ENCODE data around the gene ALAS1. TPM values are rescaled to one million over a fixed set of nuclear protein-coding genes. Genes with fewer than 3 reads are reported as not detected.

ALAS1 gene
- total and polyA plus RNA-seq, 2 experiments from 2014 or later = 17.8 to 42.8 TPM

DNA sequence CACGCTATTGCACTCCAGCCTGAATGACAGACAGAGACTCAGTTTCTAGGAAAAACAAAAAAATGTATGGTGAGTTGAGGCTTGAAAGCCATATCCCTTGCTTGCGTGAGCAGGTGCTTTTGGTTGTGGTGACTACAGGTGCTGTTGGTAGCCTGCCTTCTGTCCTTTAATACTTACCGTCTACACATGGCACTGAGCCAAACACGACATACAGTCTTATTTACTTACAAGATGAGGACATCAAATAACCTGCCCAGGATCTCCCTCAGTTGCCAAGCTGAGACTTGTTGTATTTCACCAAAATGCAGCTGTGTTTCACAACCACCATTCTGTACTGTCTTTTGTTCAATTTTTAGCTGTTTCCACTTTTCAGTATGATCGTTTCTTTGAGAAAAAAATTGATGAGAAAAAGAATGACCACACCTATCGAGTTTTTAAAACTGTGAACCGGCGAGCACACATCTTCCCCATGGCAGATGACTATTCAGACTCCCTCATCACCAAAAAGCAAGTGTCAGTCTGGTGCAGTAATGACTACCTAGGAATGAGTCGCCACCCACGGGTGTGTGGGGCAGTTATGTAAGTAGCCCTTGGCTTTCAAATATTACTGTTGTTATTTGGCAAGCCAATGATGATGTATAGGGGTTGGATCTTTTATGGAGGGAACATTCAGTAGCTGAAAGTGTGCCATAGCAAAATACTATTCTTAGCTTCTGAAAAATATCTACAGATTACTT, 6.5 kb downstream of the ALAS1 start:
- no peak overlapping the region for H3K4me3 Mint-ChIP-seq

More for the DNA sequence above, 6.5 kb downstream of the ALAS1 start:
- H3K9me3 Mint-ChIP-seq = no peaks in the 10 kb centered on the region
- no peaks in the 10 kb centered on the region for H3K9me2 ChIP-seq (ENCODE audit: insufficient read depth)
- no peak overlapping the region for H3K4me3 ChIP-seq
- TF ChIP-seq, protein P1, sequence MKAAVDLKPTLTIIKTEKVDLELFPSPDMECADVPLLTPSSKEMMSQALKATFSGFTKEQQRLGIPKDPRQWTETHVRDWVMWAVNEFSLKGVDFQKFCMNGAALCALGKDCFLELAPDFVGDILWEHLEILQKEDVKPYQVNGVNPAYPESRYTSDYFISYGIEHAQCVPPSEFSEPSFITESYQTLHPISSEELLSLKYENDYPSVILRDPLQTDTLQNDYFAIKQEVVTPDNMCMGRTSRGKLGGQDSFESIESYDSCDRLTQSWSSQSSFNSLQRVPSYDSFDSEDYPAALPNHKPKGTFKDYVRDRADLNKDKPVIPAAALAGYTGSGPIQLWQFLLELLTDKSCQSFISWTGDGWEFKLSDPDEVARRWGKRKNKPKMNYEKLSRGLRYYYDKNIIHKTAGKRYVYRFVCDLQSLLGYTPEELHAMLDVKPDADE (IDR thresholded peaks at IDR 0.05) = no peak
- TF ChIP-seq ZNF331 (CRISPR knock-in tag; IDR thresholded peaks at IDR 0.05; ENCODE audit: low read depth) (no peak), EZH2phosphoT487 (IDR thresholded peaks at IDR 0.05; ENCODE audit: unreplicated experiment) (no peak), STAT1 (IDR thresholded peaks at IDR 0.05; ENCODE audit: unreplicated experiment) (no peak), JUNB (IDR thresholded peaks at IDR 0.05; ENCODE audit: unreplicated experiment) (no peak), ZNF114 (CRISPR knock-in tag; IDR thresholded peaks at IDR 0.05) (no peak), CREB1 (CRISPR knock-in tag; IDR thresholded peaks at IDR 0.05; ENCODE audit: low read depth) (no peak)
- TF ChIP-seq, protein P2, sequence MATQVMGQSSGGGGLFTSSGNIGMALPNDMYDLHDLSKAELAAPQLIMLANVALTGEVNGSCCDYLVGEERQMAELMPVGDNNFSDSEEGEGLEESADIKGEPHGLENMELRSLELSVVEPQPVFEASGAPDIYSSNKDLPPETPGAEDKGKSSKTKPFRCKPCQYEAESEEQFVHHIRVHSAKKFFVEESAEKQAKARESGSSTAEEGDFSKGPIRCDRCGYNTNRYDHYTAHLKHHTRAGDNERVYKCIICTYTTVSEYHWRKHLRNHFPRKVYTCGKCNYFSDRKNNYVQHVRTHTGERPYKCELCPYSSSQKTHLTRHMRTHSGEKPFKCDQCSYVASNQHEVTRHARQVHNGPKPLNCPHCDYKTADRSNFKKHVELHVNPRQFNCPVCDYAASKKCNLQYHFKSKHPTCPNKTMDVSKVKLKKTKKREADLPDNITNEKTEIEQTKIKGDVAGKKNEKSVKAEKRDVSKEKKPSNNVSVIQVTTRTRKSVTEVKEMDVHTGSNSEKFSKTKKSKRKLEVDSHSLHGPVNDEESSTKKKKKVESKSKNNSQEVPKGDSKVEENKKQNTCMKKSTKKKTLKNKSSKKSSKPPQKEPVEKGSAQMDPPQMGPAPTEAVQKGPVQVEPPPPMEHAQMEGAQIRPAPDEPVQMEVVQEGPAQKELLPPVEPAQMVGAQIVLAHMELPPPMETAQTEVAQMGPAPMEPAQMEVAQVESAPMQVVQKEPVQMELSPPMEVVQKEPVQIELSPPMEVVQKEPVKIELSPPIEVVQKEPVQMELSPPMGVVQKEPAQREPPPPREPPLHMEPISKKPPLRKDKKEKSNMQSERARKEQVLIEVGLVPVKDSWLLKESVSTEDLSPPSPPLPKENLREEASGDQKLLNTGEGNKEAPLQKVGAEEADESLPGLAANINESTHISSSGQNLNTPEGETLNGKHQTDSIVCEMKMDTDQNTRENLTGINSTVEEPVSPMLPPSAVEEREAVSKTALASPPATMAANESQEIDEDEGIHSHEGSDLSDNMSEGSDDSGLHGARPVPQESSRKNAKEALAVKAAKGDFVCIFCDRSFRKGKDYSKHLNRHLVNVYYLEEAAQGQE (IDR thresholded peaks at IDR 0.05; ENCODE audit: unreplicated experiment) = no peak
- TF ChIP-seq, protein P3, sequence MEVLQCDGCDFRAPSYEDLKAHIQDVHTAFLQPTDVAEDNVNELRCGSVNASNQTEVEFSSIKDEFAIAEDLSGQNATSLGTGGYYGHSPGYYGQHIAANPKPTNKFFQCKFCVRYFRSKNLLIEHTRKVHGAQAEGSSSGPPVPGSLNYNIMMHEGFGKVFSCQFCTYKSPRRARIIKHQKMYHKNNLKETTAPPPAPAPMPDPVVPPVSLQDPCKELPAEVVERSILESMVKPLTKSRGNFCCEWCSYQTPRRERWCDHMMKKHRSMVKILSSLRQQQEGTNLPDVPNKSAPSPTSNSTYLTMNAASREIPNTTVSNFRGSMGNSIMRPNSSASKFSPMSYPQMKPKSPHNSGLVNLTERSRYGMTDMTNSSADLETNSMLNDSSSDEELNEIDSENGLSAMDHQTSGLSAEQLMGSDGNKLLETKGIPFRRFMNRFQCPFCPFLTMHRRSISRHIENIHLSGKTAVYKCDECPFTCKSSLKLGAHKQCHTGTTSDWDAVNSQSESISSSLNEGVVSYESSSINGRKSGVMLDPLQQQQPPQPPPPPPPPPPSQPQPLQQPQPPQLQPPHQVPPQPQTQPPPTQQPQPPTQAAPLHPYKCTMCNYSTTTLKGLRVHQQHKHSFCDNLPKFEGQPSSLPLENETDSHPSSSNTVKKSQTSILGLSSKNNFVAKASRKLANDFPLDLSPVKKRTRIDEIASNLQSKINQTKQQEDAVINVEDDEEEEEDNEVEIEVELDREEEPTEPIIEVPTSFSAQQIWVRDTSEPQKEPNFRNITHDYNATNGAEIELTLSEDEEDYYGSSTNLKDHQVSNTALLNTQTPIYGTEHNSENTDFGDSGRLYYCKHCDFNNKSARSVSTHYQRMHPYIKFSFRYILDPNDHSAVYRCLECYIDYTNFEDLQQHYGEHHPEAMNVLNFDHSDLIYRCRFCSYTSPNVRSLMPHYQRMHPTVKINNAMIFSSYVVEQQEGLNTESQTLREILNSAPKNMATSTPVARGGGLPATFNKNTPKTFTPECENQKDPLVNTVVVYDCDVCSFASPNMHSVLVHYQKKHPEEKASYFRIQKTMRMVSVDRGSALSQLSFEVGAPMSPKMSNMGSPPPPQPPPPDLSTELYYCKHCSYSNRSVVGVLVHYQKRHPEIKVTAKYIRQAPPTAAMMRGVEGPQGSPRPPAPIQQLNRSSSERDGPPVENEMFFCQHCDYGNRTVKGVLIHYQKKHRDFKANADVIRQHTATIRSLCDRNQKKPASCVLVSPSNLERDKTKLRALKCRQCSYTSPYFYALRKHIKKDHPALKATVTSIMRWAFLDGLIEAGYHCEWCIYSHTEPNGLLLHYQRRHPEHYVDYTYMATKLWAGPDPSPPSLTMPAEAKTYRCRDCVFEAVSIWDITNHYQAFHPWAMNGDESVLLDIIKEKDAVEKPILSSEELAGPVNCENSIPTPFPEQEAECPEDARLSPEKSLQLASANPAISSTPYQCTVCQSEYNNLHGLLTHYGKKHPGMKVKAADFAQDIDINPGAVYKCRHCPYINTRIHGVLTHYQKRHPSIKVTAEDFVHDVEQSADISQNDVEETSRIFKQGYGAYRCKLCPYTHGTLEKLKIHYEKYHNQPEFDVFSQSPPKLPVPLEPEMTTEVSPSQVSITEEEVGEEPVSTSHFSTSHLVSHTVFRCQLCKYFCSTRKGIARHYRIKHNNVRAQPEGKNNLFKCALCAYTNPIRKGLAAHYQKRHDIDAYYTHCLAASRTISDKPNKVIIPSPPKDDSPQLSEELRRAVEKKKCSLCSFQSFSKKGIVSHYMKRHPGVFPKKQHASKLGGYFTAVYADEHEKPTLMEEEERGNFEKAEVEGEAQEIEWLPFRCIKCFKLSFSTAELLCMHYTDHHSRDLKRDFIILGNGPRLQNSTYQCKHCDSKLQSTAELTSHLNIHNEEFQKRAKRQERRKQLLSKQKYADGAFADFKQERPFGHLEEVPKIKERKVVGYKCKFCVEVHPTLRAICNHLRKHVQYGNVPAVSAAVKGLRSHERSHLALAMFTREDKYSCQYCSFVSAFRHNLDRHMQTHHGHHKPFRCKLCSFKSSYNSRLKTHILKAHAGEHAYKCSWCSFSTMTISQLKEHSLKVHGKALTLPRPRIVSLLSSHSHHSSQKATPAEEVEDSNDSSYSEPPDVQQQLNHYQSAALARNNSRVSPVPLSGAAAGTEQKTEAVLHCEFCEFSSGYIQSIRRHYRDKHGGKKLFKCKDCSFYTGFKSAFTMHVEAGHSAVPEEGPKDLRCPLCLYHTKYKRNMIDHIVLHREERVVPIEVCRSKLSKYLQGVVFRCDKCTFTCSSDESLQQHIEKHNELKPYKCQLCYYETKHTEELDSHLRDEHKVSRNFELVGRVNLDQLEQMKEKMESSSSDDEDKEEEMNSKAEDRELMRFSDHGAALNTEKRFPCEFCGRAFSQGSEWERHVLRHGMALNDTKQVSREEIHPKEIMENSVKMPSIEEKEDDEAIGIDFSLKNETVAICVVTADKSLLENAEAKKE (CRISPR knock-in tag; IDR thresholded peaks at IDR 0.05) = no peak
- TF ChIP-seq, protein P4, sequence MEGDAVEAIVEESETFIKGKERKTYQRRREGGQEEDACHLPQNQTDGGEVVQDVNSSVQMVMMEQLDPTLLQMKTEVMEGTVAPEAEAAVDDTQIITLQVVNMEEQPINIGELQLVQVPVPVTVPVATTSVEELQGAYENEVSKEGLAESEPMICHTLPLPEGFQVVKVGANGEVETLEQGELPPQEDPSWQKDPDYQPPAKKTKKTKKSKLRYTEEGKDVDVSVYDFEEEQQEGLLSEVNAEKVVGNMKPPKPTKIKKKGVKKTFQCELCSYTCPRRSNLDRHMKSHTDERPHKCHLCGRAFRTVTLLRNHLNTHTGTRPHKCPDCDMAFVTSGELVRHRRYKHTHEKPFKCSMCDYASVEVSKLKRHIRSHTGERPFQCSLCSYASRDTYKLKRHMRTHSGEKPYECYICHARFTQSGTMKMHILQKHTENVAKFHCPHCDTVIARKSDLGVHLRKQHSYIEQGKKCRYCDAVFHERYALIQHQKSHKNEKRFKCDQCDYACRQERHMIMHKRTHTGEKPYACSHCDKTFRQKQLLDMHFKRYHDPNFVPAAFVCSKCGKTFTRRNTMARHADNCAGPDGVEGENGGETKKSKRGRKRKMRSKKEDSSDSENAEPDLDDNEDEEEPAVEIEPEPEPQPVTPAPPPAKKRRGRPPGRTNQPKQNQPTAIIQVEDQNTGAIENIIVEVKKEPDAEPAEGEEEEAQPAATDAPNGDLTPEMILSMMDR (conservative IDR thresholded peaks at IDR 0.05; ENCODE audit: low read depth in 2 of 2) = no peak
- no peaks in the 10 kb centered on the region for H3K79me2 ChIP-seq (replicated peaks; ENCODE audit: insufficient read depth)
- peaks cover 87% of the 10 kb centered on the region for H3K36me3 Mint-ChIP-seq (ENCODE audit: low read depth)
- H3K27me3 Mint-ChIP-seq (ENCODE audit: insufficient read depth, low read depth, poor library complexity) = peaks cover 1% of the 10 kb centered on the region
- no peak overlapping the region for H3K4me2 ChIP-seq
- H3F3A ChIP-seq (replicated peaks; ENCODE audit: low read depth) = peaks cover 14% of the 10 kb centered on the region
- no peak overlapping the region for H3K27ac ChIP-seq (ENCODE audit: low read depth)
- DNase-seq (ENCODE audit: low spot score) (no peak), ATAC-seq (no peak)
- no peak overlapping the region for H2AFZ ChIP-seq
- no peak overlapping the region for H3K27ac Mint-ChIP-seq
- H3K4me1 ChIP-seq (ENCODE audit: insufficient read depth) = no peaks in the 10 kb centered on the region
- peaks cover 14% of the 10 kb centered on the region for H4K20me1 ChIP-seq (replicated peaks; ENCODE audit: insufficient read depth)
- no peaks in the 10 kb centered on the region for H3K27me3 ChIP-seq (ENCODE audit: insufficient read depth)
- peaks cover 85% of the 10 kb centered on the region for H3K36me3 ChIP-seq (ENCODE audit: insufficient read depth)
- H3K4me1 Mint-ChIP-seq = no peaks in the 10 kb centered on the region

All from GM23338 (cell line).